Measurements from ENCODE around the gene CATSPER3.

CATSPER3 gene

GRCh38 chr5:135012033-135012588 lies 44.4 kb downstream of the CATSPER3 start:
- no peak for ATAC-seq
- Mint-ChIP-seq H3K36me3 (ENCODE audit: low read depth) (no peaks in the 10 kb centered on the region), H3K9me3 (no peaks in the 10 kb centered on the region), H3K4me3 (no peak overlapping the region), H3K4me1 (no peaks in the 10 kb centered on the region), H3K27ac (no peak overlapping the region), H3K27me3 (no peaks in the 10 kb centered on the region)
- no peak for DNase-seq

GRCh38 chr5:135012951-135013391 lies 45.3 kb downstream of the CATSPER3 start:
- H3K36me3 Mint-ChIP-seq (ENCODE audit: low read depth): no peaks in the 10 kb centered on the region
- no peak for ATAC-seq

GRCh38 chr5:135013445-135013844 lies 45.7 kb downstream of the CATSPER3 start:
- DNase-seq (no peak), ATAC-seq (no peak)
- H3K4me3 Mint-ChIP-seq: no peak overlapping the region
- no peaks in the 10 kb centered on the region for H3K27me3 Mint-ChIP-seq
- no peaks in the 10 kb centered on the region for H3K4me1 Mint-ChIP-seq
- H3K27ac Mint-ChIP-seq: no peak overlapping the region
- no peaks in the 10 kb centered on the region for H3K9me3 Mint-ChIP-seq
- no peaks in the 10 kb centered on the region for H3K36me3 Mint-ChIP-seq (ENCODE audit: low read depth)

More at GRCh38 chr5:135012951-135013391, 45.3 kb downstream of the CATSPER3 start:
- DNase-seq: no peak
- H3K27me3 Mint-ChIP-seq: no peaks in the 10 kb centered on the region
- no peak overlapping the region for H3K4me3 Mint-ChIP-seq
- H3K9me3 Mint-ChIP-seq: no peaks in the 10 kb centered on the region
- no peak overlapping the region for H3K27ac Mint-ChIP-seq
- H3K4me1 Mint-ChIP-seq: no peaks in the 10 kb centered on the region

GRCh38 chr5:135013947-135014570 lies 46.4 kb downstream of the CATSPER3 start:
- H3K4me3 Mint-ChIP-seq: no peak overlapping the region

GRCh38 chr5:135015942-135016341 lies 48.2 kb downstream of the CATSPER3 start:
- no peaks in the 10 kb centered on the region for H3K27me3 Mint-ChIP-seq
- DNase-seq (no peak), ATAC-seq (no peak)
- no peak overlapping the region for H3K27ac Mint-ChIP-seq
- no peak overlapping the region for H3K4me3 Mint-ChIP-seq
- no peaks in the 10 kb centered on the region for H3K9me3 Mint-ChIP-seq
- no peaks in the 10 kb centered on the region for H3K4me1 Mint-ChIP-seq
- no peaks in the 10 kb centered on the region for H3K36me3 Mint-ChIP-seq (ENCODE audit: low read depth)

More at GRCh38 chr5:135013947-135014570, 46.4 kb downstream of the CATSPER3 start:
- Mint-ChIP-seq H3K27me3 (no peaks in the 10 kb centered on the region), H3K36me3 (ENCODE audit: low read depth) (no peaks in the 10 kb centered on the region), H3K27ac (no peak overlapping the region), H3K4me1 (no peaks in the 10 kb centered on the region), H3K9me3 (no peaks in the 10 kb centered on the region)
- DNase-seq (no peak), ATAC-seq (no peak)

- Mint-ChIP-seq H3K9me3 (no peaks in the 10 kb centered on the region), H3K27ac (no peak overlapping the region), H3K4me1 (no peaks in the 10 kb centered on the region), H3K36me3 (ENCODE audit: low read depth) (no peaks in the 10 kb centered on the region), H3K27me3 (no peaks in the 10 kb centered on the region), H3K4me3 (no peak overlapping the region)
- ATAC-seq (no peak), DNase-seq (no peak)
Observed at GRCh38 chr5:135016861-135017290, 49.2 kb downstream of the CATSPER3 start.

GRCh38 chr5:135018457-135018856 lies 50.8 kb downstream of the CATSPER3 start:
- H3K27ac Mint-ChIP-seq: no peak overlapping the region
- ATAC-seq: no peak
- H3K4me3 Mint-ChIP-seq: no peak overlapping the region
- H3K4me1 Mint-ChIP-seq: no peaks in the 10 kb centered on the region
- no peak for DNase-seq
- H3K9me3 Mint-ChIP-seq: no peaks in the 10 kb centered on the region
- no peaks in the 10 kb centered on the region for H3K36me3 Mint-ChIP-seq (ENCODE audit: low read depth)
- no peaks in the 10 kb centered on the region for H3K27me3 Mint-ChIP-seq

GRCh38 chr5:135019314-135019713 lies 51.6 kb downstream of the CATSPER3 start:
- H3K36me3 Mint-ChIP-seq (ENCODE audit: low read depth): no peaks in the 10 kb centered on the region
- no peak for ATAC-seq
- H3K9me3 Mint-ChIP-seq: no peaks in the 10 kb centered on the region
- no peak overlapping the region for H3K27ac Mint-ChIP-seq
- H3K27me3 Mint-ChIP-seq: no peaks in the 10 kb centered on the region
- H3K4me3 Mint-ChIP-seq: no peak overlapping the region
- no peaks in the 10 kb centered on the region for H3K4me1 Mint-ChIP-seq
- DNase-seq: no peak

- H3K4me3 Mint-ChIP-seq: no peak overlapping the region
- ATAC-seq (no peak), DNase-seq (no peak)
- peaks cover 3% of the 10 kb centered on the region for H3K27me3 Mint-ChIP-seq
- H3K36me3 Mint-ChIP-seq (ENCODE audit: low read depth): no peaks in the 10 kb centered on the region
- H3K4me1 Mint-ChIP-seq: no peaks in the 10 kb centered on the region
- no peak overlapping the region for H3K27ac Mint-ChIP-seq
- H3K9me3 Mint-ChIP-seq: no peaks in the 10 kb centered on the region
Observed at GRCh38 chr5:135020111-135020895, 52.6 kb downstream of the CATSPER3 start.

GRCh38 chr5:135024956-135025729 lies 57.4 kb downstream of the CATSPER3 start:
- peaks cover 32% of the 10 kb centered on the region for H3K27me3 Mint-ChIP-seq
- H3K4me3 Mint-ChIP-seq: no peak overlapping the region
- H3K4me1 Mint-ChIP-seq: peaks cover 5% of the 10 kb centered on the region
- peaks cover 6% of the 10 kb centered on the region for H3K36me3 Mint-ChIP-seq (ENCODE audit: low read depth)
- ATAC-seq (peak; percentile 10), DNase-seq (no peak)
- H3K27ac Mint-ChIP-seq: no peak overlapping the region
- no peaks in the 10 kb centered on the region for H3K9me3 Mint-ChIP-seq

- no peak for ATAC-seq
- Mint-ChIP-seq H3K9me3 (no peaks in the 10 kb centered on the region), H3K36me3 (ENCODE audit: low read depth) (peaks cover 6% of the 10 kb centered on the region), H3K4me3 (no peak overlapping the region), H3K4me1 (peaks cover 11% of the 10 kb centered on the region), H3K27me3 (peaks cover 41% of the 10 kb centered on the region), H3K27ac (no peak overlapping the region)
- no peak for DNase-seq
Observed at GRCh38 chr5:135025730-135026644, 58.3 kb downstream of the CATSPER3 start.

- DNase-seq (no peak), ATAC-seq (no peak)
- H3K36me3 Mint-ChIP-seq (ENCODE audit: low read depth): peaks cover 6% of the 10 kb centered on the region
- H3K4me3 Mint-ChIP-seq: no peak overlapping the region
- peaks cover 48% of the 10 kb centered on the region for H3K27me3 Mint-ChIP-seq
- H3K9me3 Mint-ChIP-seq: no peaks in the 10 kb centered on the region
- H3K4me1 Mint-ChIP-seq: peaks cover 14% of the 10 kb centered on the region
- no peak overlapping the region for H3K27ac Mint-ChIP-seq
Observed at GRCh38 chr5:135026645-135027265, 59.0 kb downstream of the CATSPER3 start.

- peaks cover 6% of the 10 kb centered on the region for H3K36me3 Mint-ChIP-seq (ENCODE audit: low read depth)
- H3K4me3 Mint-ChIP-seq: no peak overlapping the region
- peaks cover 19% of the 10 kb centered on the region for H3K4me1 Mint-ChIP-seq
- no peak for DNase-seq
- H3K9me3 Mint-ChIP-seq: no peaks in the 10 kb centered on the region
- H3K27ac Mint-ChIP-seq: no peak overlapping the region
- peaks cover 54% of the 10 kb centered on the region for H3K27me3 Mint-ChIP-seq
- no peak for ATAC-seq
Observed at GRCh38 chr5:135027266-135027696, 59.6 kb downstream of the CATSPER3 start.
